Adipose tissue (tissue), 3 donors: Measurements from ENCODE around the gene PRR11. TPM values are rescaled to one million over a fixed set of nuclear protein-coding genes. Genes with fewer than 3 reads are reported as not detected.
"Not testable (repeated sequence)": the region's sequence is repeated elsewhere in the genome, so short reads cannot be mapped to it uniquely, and the experiment has no call there.

Source experiments
- H3K27ac ChIP-seq: one replicate; pipeline ENCODE4 v1.5.1; 2013; ENCODE audit warnings: low read depth, low read length
- WGBS, 3 donors: extraction: QIAGEN DNeasy Blood & Tissue Kit; methylation state at CpG; one replicate each; pipeline ENCODE4 v1.1.7; 2013; 5-methylcytosine and 5-hydroxymethylcytosine counted together
- polyA plus RNA-seq, 3 donors: library from polyadenylated mRNA; stranded (reverse); fragments of 200-250 nt; gene quantifications; one replicate each; pipeline ENCODE4 v1.2.3, GENCODE V29; 2013
- donor health status: healthy with polysubstance abuse.
- donor health status: Bipolar disorder and iron deficiency.
- donor health status: healthy.

PRR11 gene
- polyA plus RNA-seq: 1 to 10 TPM in 1 of 3 donors, under 1 TPM in 2; 0.36 to 1.9 (median 0.94) TPM

- WGBS, 3 donors: 1% methylated on average over 25 of the region's 25 CpGs
- H3K27ac ChIP-seq: peak within 1 kb of the TSS; percentile 4
Observed at GRCh38 chr17:59155439-59156177, at the start of gene PRR11. PRR11 (plus strand) TSS chr17:59155746; CDS start chr17:59169753, 14,007 bp downstream.

GRCh38 chr17:59105852-59106462 is 49.6 kb upstream of the PRR11 start:
- WGBS, 3 donors: 0 to 1% (median 1%) methylated on average over 18 of the region's 18 CpGs

DNA sequence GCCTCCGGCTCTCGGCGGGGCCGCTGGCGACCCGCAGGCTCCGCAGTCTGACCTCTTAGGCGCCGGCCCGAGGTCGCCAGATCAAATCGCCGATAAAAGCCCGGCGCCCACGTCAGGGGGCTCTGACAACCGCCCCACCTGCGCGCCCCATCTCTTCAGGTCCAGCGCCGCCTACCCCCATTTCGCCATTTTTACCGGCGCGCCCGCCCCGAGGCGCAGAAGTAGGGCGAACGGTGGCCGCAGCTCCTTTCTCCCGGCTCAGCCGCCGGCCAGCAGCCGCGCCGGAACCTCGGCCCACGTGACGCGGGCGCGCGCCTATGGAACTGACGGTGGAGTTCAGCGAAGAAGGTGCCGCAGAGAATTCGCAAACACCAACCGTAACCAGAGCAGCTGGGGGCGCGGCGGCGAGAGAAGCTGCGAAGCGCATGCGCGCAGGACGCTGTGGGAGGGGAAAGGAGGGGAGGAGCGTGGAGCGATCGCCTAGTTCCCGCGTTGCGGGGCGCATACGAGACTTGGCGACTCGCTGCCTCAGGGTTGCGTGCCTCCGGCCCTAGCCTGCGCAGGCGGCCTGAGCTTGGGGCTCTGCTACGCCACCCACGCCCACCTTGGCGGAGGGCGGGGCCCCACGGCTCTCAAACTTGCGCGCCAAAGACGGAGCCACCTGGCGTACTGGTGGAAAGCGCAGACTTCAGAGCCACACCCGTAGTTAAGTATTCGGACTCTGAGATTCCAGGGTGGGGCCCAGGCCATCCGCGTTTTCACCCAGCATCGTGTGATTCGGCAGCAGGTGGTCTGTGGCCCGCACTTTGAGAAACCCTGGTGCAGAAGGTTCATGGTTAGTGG is 48.9 kb upstream of the PRR11 start, which contains the start of gene TRIM37:
Gene TRIM37, minus strand, starts transcription at position 418 of the 843 bp plus-strand sequence. CDS start 419 bp downstream, outside the sequence.
- 0% methylated on average over 84 to 89 of the region's 89 CpGs for WGBS, 3 donors
- peak within 1 kb of the TSS; percentile 30 for H3K27ac ChIP-seq

More at GRCh38 chr17:59105852-59106462, 49.6 kb upstream of the PRR11 start:
- H3K27ac ChIP-seq: peak overlapping the region; percentile 30

- WGBS, 3 donors: 1% methylated on average over 10 of the region's 10 CpGs
- no peak overlapping the region for H3K27ac ChIP-seq
Observed at GRCh38 chr17:59107306-59107670, 48.3 kb upstream of the PRR11 start.

- 77 to 92% (median 84%) methylated on average over 7 of the region's 7 CpGs for WGBS, 3 donors
- H3K27ac ChIP-seq: no peak overlapping the region
Observed at GRCh38 chr17:59108400-59109102, 47.0 kb upstream of the PRR11 start.

DNA sequence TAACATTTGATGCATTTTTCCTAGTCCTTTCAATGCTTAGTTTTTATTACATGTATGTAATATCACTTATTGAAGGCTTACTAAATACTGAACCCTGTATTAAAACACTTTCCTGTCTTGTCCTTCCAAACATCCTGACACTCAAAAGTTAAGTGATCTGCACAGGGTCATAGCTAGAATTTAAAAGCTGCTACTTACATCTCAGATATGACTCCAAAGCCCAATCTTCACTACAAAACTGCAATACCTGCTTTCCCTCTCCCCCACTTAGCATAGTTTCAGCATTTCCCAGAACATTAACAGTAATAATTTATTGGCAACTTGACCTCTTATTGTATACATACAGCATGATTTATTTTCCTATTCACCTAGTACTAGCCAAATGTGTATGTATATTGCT is 44.6 kb upstream of the PRR11 start:
- H3K27ac ChIP-seq: no peak overlapping the region

DNA sequence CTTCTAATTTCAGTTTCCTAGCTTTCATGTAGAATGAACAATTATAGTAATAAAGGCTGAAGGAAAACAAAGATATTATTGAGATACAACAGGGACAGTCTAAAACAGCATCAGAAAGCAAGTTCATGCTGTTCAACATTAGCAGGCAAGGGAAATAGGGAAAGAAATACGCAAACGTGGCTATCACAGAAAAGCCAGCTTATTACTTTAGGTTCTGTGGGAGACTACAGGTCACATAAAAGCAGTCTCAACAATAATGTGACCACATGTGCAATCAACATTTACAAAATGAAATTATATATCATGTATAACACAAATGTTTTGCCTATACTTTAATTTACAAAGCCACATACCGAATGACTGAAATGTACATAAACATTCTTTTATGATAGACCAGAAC is 44.0 kb upstream of the PRR11 start:
- H3K27ac ChIP-seq: no peak overlapping the region
- WGBS, 3 donors: 87 to 89% (median 87%) methylated on average over 3 of the region's 3 CpGs

- 88 to 94% (median 89%) methylated on average over 9 of the region's 9 CpGs for WGBS, 3 donors
- no peak overlapping the region for H3K27ac ChIP-seq
Observed at GRCh38 chr17:59115474-59115873, 40.1 kb upstream of the PRR11 start.

- no peak overlapping the region for H3K27ac ChIP-seq
- WGBS, 3 donors: 98 to 99% (median 98%) methylated on average over 9 of the region's 9 CpGs
Observed at GRCh38 chr17:59121901-59122480, 33.6 kb upstream of the PRR11 start.

- H3K27ac ChIP-seq: no peak overlapping the region
- WGBS, 3 donors: 97 to 99% (median 97%) methylated on average over 6 of the region's 6 CpGs
Observed at GRCh38 chr17:59124665-59125064, 30.9 kb upstream of the PRR11 start.

GRCh38 chr17:59126809-59127417 is 28.6 kb upstream of the PRR11 start:
- 62 to 80% (median 63%) methylated on average over 3 of the region's 3 CpGs for WGBS, 3 donors
- H3K27ac ChIP-seq: no peak overlapping the region

DNA sequence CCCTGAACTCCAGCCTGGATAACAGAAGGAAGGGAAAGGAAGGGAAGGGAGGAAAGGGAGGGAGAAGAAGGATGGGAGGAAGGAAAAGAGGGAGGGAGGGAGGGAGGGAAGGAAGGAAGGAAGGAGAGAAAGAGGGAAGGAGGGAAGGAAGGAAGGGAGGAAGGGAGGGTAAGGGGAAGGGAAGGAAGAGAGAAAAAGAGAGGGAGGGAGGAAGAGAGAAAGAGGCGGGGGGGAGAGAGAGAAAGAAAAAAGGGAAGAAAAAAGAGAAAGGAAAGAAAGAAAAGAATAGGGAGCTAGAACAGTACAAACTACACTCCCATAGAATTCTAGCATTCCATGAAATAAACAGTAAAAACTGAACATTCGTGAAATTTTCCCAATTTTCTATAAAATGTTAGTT is 25.7 kb upstream of the PRR11 start:
- 43 to 68% (median 48%) methylated on average over 2 of the region's 2 CpGs for WGBS, 3 donors
- no peak overlapping the region for H3K27ac ChIP-seq

DNA sequence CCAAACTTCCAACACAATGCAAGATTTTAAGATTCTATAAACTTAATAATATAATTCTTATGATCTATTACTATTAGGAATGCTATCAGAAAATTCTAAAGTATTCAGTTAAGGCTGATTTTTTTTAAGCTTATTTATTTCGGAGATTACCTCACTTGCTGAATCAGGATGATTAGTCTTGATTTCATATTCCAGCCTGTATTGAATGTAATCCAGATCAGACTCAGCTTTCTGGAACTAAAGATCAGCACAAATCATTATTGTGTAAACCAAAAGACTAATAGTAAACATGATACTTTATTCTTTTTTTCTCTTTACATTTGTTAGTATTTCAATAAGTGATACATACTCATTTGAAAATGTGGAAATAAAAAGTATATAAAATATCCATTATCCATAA is 24.4 kb upstream of the PRR11 start:
- no peak overlapping the region for H3K27ac ChIP-seq
- WGBS, 3 donors: 59 to 90% (median 73%) methylated on average over 1 of the region's 1 CpG

DNA sequence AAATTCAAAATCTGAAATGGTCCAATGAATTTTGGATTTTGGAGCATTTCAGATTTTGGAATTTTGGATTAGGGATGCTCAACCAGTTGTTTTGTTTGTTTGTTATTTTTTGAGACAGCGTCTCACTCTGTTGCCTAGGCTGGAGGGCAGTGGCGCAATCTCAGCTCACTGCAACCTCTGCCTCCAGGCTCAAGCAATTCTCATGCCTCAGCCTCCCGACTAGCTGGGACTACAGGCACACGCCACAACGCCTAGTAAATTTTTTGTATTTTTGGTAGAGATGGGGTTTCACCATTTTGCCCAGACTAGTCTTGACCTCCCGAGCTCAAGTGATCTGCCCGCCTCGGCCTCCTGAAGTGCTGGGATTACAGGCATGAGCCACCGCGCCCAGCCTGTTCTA is 17.2 kb upstream of the PRR11 start:
- not testable (repeated sequence) for H3K27ac ChIP-seq
- WGBS, 3 donors: 91 to 95% (median 93%) methylated on average over 10 of the region's 10 CpGs

DNA sequence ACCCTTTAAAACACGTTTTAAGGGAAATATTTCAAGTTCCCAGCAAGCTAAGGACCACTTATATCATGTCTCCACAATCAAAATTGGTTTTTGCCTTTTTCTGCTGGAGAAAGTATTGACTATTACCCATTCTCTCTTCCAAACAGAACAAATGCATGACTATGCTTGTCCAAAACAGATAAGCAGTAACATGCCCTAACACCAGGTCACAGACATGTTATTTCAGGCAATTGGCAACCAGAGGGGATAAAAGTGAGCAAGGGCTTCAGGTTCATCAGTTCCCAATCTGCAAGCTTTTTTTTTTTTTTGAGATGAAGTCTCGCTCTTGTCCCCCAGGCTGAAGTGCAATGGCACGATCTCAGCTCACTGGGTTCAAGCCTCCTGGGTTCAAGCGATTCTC is 15.6 kb upstream of the PRR11 start:
- 93 to 97% (median 97%) methylated on average over 4 of the region's 4 CpGs for WGBS, 3 donors
- no peak overlapping the region for H3K27ac ChIP-seq

- WGBS, 3 donors: 97 to 100% (median 98%) methylated on average over 1 of the region's 1 CpG
- no peak overlapping the region for H3K27ac ChIP-seq
Observed at GRCh38 chr17:59141860-59142259, 13.7 kb upstream of the PRR11 start.

- no peak overlapping the region for H3K27ac ChIP-seq
- 79 to 94% (median 90%) methylated on average over 4 of the region's 4 CpGs for WGBS, 3 donors
Observed at GRCh38 chr17:59145571-59146096, 9.9 kb upstream of the PRR11 start.

DNA sequence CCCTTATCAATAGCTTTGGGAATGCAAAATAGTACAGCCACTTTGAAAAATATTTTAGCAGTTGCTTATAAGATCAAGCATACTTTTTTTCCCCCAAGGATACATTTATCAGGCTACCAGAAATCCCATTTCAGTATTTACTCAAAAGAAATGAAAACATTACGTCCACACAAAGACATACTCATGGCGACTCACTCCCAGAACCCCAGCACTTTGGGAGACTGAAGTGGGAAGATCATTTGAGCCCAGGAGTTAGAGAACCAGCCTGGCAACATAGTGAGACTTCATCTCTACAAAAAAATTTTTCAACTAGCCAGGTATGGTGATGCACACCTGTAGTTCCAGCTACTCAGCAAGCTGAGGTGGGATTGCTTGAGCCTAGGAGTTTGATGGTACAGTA is 6.5 kb upstream of the PRR11 start:
- WGBS, 3 donors: 73 to 95% (median 86%) methylated on average over 2 of the region's 2 CpGs
- no peak overlapping the region for H3K27ac ChIP-seq
